ENCODE results near the gene CALML5.

The CALML5 gene

GRCh38 chr10:5528989-5529701, 29.8 kb upstream of the CALML5 start:
- TF ChIP-seq CTCF (IDR thresholded peaks at IDR 0.05; ENCODE audit: insufficient read depth, low read length) (no peak), REST (IDR thresholded peaks at IDR 0.05; ENCODE audit: insufficient replicate concordance, low read depth) (no peak), SPI1 (IDR thresholded peaks at IDR 0.05; ENCODE audit: borderline replicate concordance, low read depth) (no peak), GABPA (IDR thresholded peaks at IDR 0.05; ENCODE audit: low read depth) (no peak), POLR2AphosphoS5 (IDR thresholded peaks at IDR 0.05; ENCODE audit: low read depth) (no peak)
- H3K27me3 ChIP-seq (ENCODE audit: insufficient read depth, poor library complexity, severe bottlenecking), result no peaks in the 10 kb centered on the region
- no peak overlapping the region for H3K4me3 ChIP-seq (replicated peaks; ENCODE audit: insufficient read depth, low read length)
- DNase-seq (ENCODE audit: low read depth in 1 of 2, low spot score in 1 of 2), result no peak
- H3K27ac ChIP-seq (replicated peaks), result no peak overlapping the region

- no peak for TF ChIP-seq REST (IDR thresholded peaks at IDR 0.05; ENCODE audit: insufficient replicate concordance, low read depth)
- H3K27me3 ChIP-seq (ENCODE audit: insufficient read depth, poor library complexity, severe bottlenecking), result no peaks in the 10 kb centered on the region
- no peak overlapping the region for H3K27ac ChIP-seq (replicated peaks)
- DNase-seq (ENCODE audit: low read depth in 1 of 2, low spot score in 1 of 2), result no peak
- H3K4me3 ChIP-seq (replicated peaks; ENCODE audit: insufficient read depth, low read length), result no peak overlapping the region
Observed at GRCh38 chr10:5527332-5528200, 28.2 kb upstream of the CALML5 start.

- H3K27ac ChIP-seq (replicated peaks), result no peak overlapping the region
- H3K4me3 ChIP-seq (replicated peaks; ENCODE audit: insufficient read depth, low read length), result no peak overlapping the region
- no peak for TF ChIP-seq REST (IDR thresholded peaks at IDR 0.05; ENCODE audit: insufficient replicate concordance, low read depth)
- TF ChIP-seq SPI1 (IDR thresholded peaks at IDR 0.05; ENCODE audit: borderline replicate concordance, low read depth), result no peak
- TF ChIP-seq POLR2AphosphoS5 (IDR thresholded peaks at IDR 0.05; ENCODE audit: low read depth), result no peak
- no peak for TF ChIP-seq CTCF (IDR thresholded peaks at IDR 0.05; ENCODE audit: insufficient read depth, low read length)
- no peak for TF ChIP-seq GABPA (IDR thresholded peaks at IDR 0.05; ENCODE audit: low read depth)
- no peak for DNase-seq (ENCODE audit: low read depth in 1 of 2, low spot score in 1 of 2)
- H3K27me3 ChIP-seq (ENCODE audit: insufficient read depth, poor library complexity, severe bottlenecking), result no peaks in the 10 kb centered on the region
Observed at GRCh38 chr10:5526691-5527331, 27.4 kb upstream of the CALML5 start.
